HG03108 (cell line): Measurements from ENCODE around the gene SNX25.
A peak's percentile ranks its signal among the peaks of the same experiment; 100 is the strongest.
"Not testable (repeated sequence)": the region's sequence is repeated elsewhere in the genome, so short reads cannot be mapped to it uniquely, and the experiment has no call there.

ENCODE experiments used
- ATAC-seq: cut with Tn5 transposase; IDR thresholded peaks from one replicate; pipeline ENCODE4 v1.9.1; 2021; ENCODE audit warnings: moderate library complexity; ENCODE audit not compliant: unreplicated experiment

Gene SNX25

GRCh38 chr4:185304541-185304940 is 95.1 kb downstream of the SNX25 start:
- ATAC-seq, result no peak

- ATAC-seq, result peak; percentile 34
These were observed 95.7 kb downstream of the SNX25 start for GRCh38 chr4:185304944-185305690.

GRCh38 chr4:185305979-185306442 is 96.6 kb downstream of the SNX25 start:
- no peak for ATAC-seq

GRCh38 chr4:185307136-185307950 is 97.9 kb downstream of the SNX25 start:
- ATAC-seq, result peak; percentile 61

- ATAC-seq, result peak; percentile 37
These were observed 100.4 kb downstream of the SNX25 start for GRCh38 chr4:185309770-185310169.

- ATAC-seq, result peak; percentile 29
These were observed 101.9 kb downstream of the SNX25 start for GRCh38 chr4:185311113-185311888.

GRCh38 chr4:185312699-185313098 is 103.3 kb downstream of the SNX25 start:
- no peak for ATAC-seq

GRCh38 chr4:185317462-185317861 is 108.1 kb downstream of the SNX25 start:
- ATAC-seq, result not testable (repeated sequence)

GRCh38 chr4:185317880-185318279 is 108.5 kb downstream of the SNX25 start:
- no peak for ATAC-seq

- no peak for ATAC-seq
These were observed 109.3 kb downstream of the SNX25 start for GRCh38 chr4:185318679-185319078.

- ATAC-seq, result no peak
These were observed 113.4 kb downstream of the SNX25 start for GRCh38 chr4:185322803-185323202.

GRCh38 chr4:185323606-185324005 is 114.2 kb downstream of the SNX25 start:
- ATAC-seq, result no peak

- ATAC-seq, result not testable (repeated sequence)
These were observed 115.0 kb downstream of the SNX25 start for GRCh38 chr4:185324361-185324760.

GRCh38 chr4:185325721-185326120 is 116.3 kb downstream of the SNX25 start:
- ATAC-seq, result not testable (repeated sequence)

GRCh38 chr4:185328586-185328985 is 119.2 kb downstream of the SNX25 start:
- ATAC-seq, result no peak

GRCh38 chr4:185329879-185330510 is 120.6 kb downstream of the SNX25 start:
- not testable (repeated sequence) for ATAC-seq

GRCh38 chr4:185332575-185333464 is 123.4 kb downstream of the SNX25 start:
- peak; percentile 76 for ATAC-seq

- ATAC-seq, result no peak
These were observed 124.9 kb downstream of the SNX25 start for GRCh38 chr4:185334326-185334725.

GRCh38 chr4:185335579-185335978 is 126.2 kb downstream of the SNX25 start:
- ATAC-seq, result no peak

GRCh38 chr4:185339941-185340340 is 130.5 kb downstream of the SNX25 start:
- ATAC-seq, result no peak
